GM18502 (cell line): Measurements from ENCODE around the gene ALG11.
A peak's percentile ranks its signal among the peaks of the same experiment; 100 is the strongest.
"Not testable (repeated sequence)": the region's sequence is repeated elsewhere in the genome, so short reads cannot be mapped to it uniquely, and the experiment has no call there.

Experiments
- ATAC-seq: cut with Tn5 transposase; IDR thresholded peaks from one replicate; pipeline ENCODE4 v1.9.1; 2021; ENCODE audit warnings: mild to moderate bottlenecking; ENCODE audit not compliant: unreplicated experiment, poor library complexity

Gene ALG11

GRCh38 chr13:52011632-52012511, at the start of gene ALG11:
Gene ALG11 (plus strand): TSS chr13:52012398. CDS start chr13:52012419, 21 bp downstream.
- ATAC-seq: peak; percentile 99

GRCh38 chr13:51966186-51966585, 46.0 kb upstream of the ALG11 start:
- ATAC-seq: no peak

- ATAC-seq: no peak
Measured at GRCh38 chr13:51967482-51968446, 44.4 kb upstream of the ALG11 start.

- no peak for ATAC-seq
Measured at GRCh38 chr13:51970349-51970748, 41.8 kb upstream of the ALG11 start.

- no peak for ATAC-seq
Measured at GRCh38 chr13:51971520-51972426, 40.4 kb upstream of the ALG11 start.

GRCh38 chr13:51974482-51974881, 37.7 kb upstream of the ALG11 start:
- ATAC-seq: no peak

- no peak for ATAC-seq
Measured at GRCh38 chr13:51976423-51976822, 35.8 kb upstream of the ALG11 start.

- no peak for ATAC-seq
Measured at GRCh38 chr13:51976890-51977289, 35.3 kb upstream of the ALG11 start.

GRCh38 chr13:51977625-51978024, 34.6 kb upstream of the ALG11 start:
- ATAC-seq: no peak

GRCh38 chr13:51978796-51979556, 33.2 kb upstream of the ALG11 start:
- no peak for ATAC-seq

- no peak for ATAC-seq
Measured at GRCh38 chr13:51980908-51981307, 31.3 kb upstream of the ALG11 start.

- no peak for ATAC-seq
Measured at GRCh38 chr13:51981355-51981754, 30.8 kb upstream of the ALG11 start.

- not testable (repeated sequence) for ATAC-seq
Measured at GRCh38 chr13:51983292-51983691, 28.9 kb upstream of the ALG11 start.

GRCh38 chr13:51984904-51985303, 27.3 kb upstream of the ALG11 start:
- not testable (repeated sequence) for ATAC-seq

- no peak for ATAC-seq
Measured at GRCh38 chr13:51988988-51989618, 23.1 kb upstream of the ALG11 start.

GRCh38 chr13:51993713-51994112, 18.5 kb upstream of the ALG11 start:
- no peak for ATAC-seq

GRCh38 chr13:51995677-51996551, 16.3 kb upstream of the ALG11 start:
- no peak for ATAC-seq

- no peak for ATAC-seq
Measured at GRCh38 chr13:51996641-51997040, 15.6 kb upstream of the ALG11 start.
